ENCODE data around the gene PSD4.
"Not testable (repeated sequence)": the region's sequence is repeated elsewhere in the genome, so short reads cannot be mapped to it uniquely, and the experiment has no call there.

The PSD4 gene

GRCh38 chr2:113233593-113234550, 60.1 kb downstream of the PSD4 start:
- Mint-ChIP-seq H3K9me3 (no peaks in the 10 kb centered on the region), H3K27me3 (no peaks in the 10 kb centered on the region), H3K4me1 (ENCODE audit: low read depth) (peaks cover 27% of the 10 kb centered on the region), H3K36me3 (ENCODE audit: low read depth) (peaks cover 3% of the 10 kb centered on the region), H3K4me3 (no peak overlapping the region), H3K27ac (no peak overlapping the region)

- Mint-ChIP-seq H3K27me3 (no peaks in the 10 kb centered on the region), H3K4me3 (peak overlapping the region; percentile 89), H3K27ac (peak overlapping the region; percentile 97), H3K9me3 (no peaks in the 10 kb centered on the region), H3K4me1 (ENCODE audit: low read depth) (peaks cover 34% of the 10 kb centered on the region), H3K36me3 (ENCODE audit: low read depth) (peaks cover 3% of the 10 kb centered on the region)
These were observed 61.1 kb downstream of the PSD4 start for GRCh38 chr2:113234721-113235346.

GRCh38 chr2:113235347-113236226, 61.8 kb downstream of the PSD4 start:
- peaks cover 34% of the 10 kb centered on the region for H3K4me1 Mint-ChIP-seq (ENCODE audit: low read depth)
- not testable (repeated sequence) for H3K36me3 Mint-ChIP-seq (ENCODE audit: low read depth)
- H3K4me3 Mint-ChIP-seq = peak overlapping the region; percentile 89

GRCh38 chr2:113236367-113237159, 62.8 kb downstream of the PSD4 start:
- Mint-ChIP-seq H3K4me3 (peak overlapping the region; percentile 76), H3K9me3 (no peaks in the 10 kb centered on the region), H3K27me3 (no peaks in the 10 kb centered on the region), H3K27ac (peak overlapping the region; percentile 61), H3K4me1 (ENCODE audit: low read depth) (peaks cover 35% of the 10 kb centered on the region), H3K36me3 (ENCODE audit: low read depth) (peaks cover 3% of the 10 kb centered on the region)

More at GRCh38 chr2:113235347-113236226, 61.8 kb downstream of the PSD4 start:
- not testable (repeated sequence) for H3K27me3 Mint-ChIP-seq, H3K9me3 Mint-ChIP-seq
- H3K27ac Mint-ChIP-seq = peak overlapping the region; percentile 97

GRCh38 chr2:113237604-113238160, 63.9 kb downstream of the PSD4 start:
- no peaks in the 10 kb centered on the region for H3K9me3 Mint-ChIP-seq
- H3K27ac Mint-ChIP-seq = peak overlapping the region; percentile 61
- peaks cover 36% of the 10 kb centered on the region for H3K4me1 Mint-ChIP-seq (ENCODE audit: low read depth)
- H3K36me3 Mint-ChIP-seq (ENCODE audit: low read depth) = peaks cover 3% of the 10 kb centered on the region
- H3K27me3 Mint-ChIP-seq = no peaks in the 10 kb centered on the region
- peak overlapping the region; percentile 76 for H3K4me3 Mint-ChIP-seq

- Mint-ChIP-seq H3K4me3 (no peak overlapping the region), H3K36me3 (ENCODE audit: low read depth) (peaks cover 3% of the 10 kb centered on the region), H3K27me3 (no peaks in the 10 kb centered on the region), H3K4me1 (ENCODE audit: low read depth) (peaks cover 34% of the 10 kb centered on the region), H3K9me3 (no peaks in the 10 kb centered on the region), H3K27ac (no peak overlapping the region)
These were observed 65.4 kb downstream of the PSD4 start for GRCh38 chr2:113238871-113239839.

GRCh38 chr2:113240150-113240914, 66.6 kb downstream of the PSD4 start:
- no peaks in the 10 kb centered on the region for H3K27me3 Mint-ChIP-seq
- H3K27ac Mint-ChIP-seq = peak overlapping the region; percentile 91
- H3K4me1 Mint-ChIP-seq (ENCODE audit: low read depth) = peaks cover 28% of the 10 kb centered on the region
- H3K4me3 Mint-ChIP-seq = peak overlapping the region; percentile 63
- no peaks in the 10 kb centered on the region for H3K9me3 Mint-ChIP-seq
- H3K36me3 Mint-ChIP-seq (ENCODE audit: low read depth) = peaks cover 3% of the 10 kb centered on the region

GRCh38 chr2:113240915-113241911, 67.4 kb downstream of the PSD4 start:
- no peaks in the 10 kb centered on the region for H3K27me3 Mint-ChIP-seq
- peaks cover 3% of the 10 kb centered on the region for H3K36me3 Mint-ChIP-seq (ENCODE audit: low read depth)
- peak overlapping the region; percentile 91 for H3K27ac Mint-ChIP-seq
- no peaks in the 10 kb centered on the region for H3K9me3 Mint-ChIP-seq
- H3K4me3 Mint-ChIP-seq = peak overlapping the region; percentile 63
- peaks cover 28% of the 10 kb centered on the region for H3K4me1 Mint-ChIP-seq (ENCODE audit: low read depth)

GRCh38 chr2:113242327-113242726, 68.6 kb downstream of the PSD4 start:
- Mint-ChIP-seq H3K36me3 (ENCODE audit: low read depth) (peaks cover 3% of the 10 kb centered on the region), H3K27me3 (no peaks in the 10 kb centered on the region), H3K4me3 (no peak overlapping the region), H3K27ac (peak overlapping the region; percentile 58), H3K9me3 (no peaks in the 10 kb centered on the region), H3K4me1 (ENCODE audit: low read depth) (peaks cover 28% of the 10 kb centered on the region)

- Mint-ChIP-seq H3K4me3 (no peak overlapping the region), H3K27me3 (no peaks in the 10 kb centered on the region), H3K27ac (no peak overlapping the region), H3K9me3 (no peaks in the 10 kb centered on the region), H3K4me1 (ENCODE audit: low read depth) (peaks cover 23% of the 10 kb centered on the region), H3K36me3 (ENCODE audit: low read depth) (no peaks in the 10 kb centered on the region)
These were observed 71.5 kb downstream of the PSD4 start for GRCh38 chr2:113245276-113245711.

- Mint-ChIP-seq H3K36me3 (ENCODE audit: low read depth) (no peaks in the 10 kb centered on the region), H3K9me3 (no peaks in the 10 kb centered on the region), H3K4me1 (ENCODE audit: low read depth) (peaks cover 23% of the 10 kb centered on the region), H3K27me3 (no peaks in the 10 kb centered on the region), H3K27ac (no peak overlapping the region), H3K4me3 (no peak overlapping the region)
These were observed 72.8 kb downstream of the PSD4 start for GRCh38 chr2:113246606-113247005.

Data from stimulated activated naive CD8-positive, alpha-beta T cell treated with anti-CD3 and anti-CD28 coated beads, Interleukin-15, Interleukin-2, amounts not matched to agents 100 ng/mL and 50 ng/mL, for 24 hours (primary cell).